GM12875 (cell line): ENCODE measurements around the gene TNS1.

Source experiments
- H3K4me3 ChIP-seq: one replicate; pipeline ENCODE4 v1.5.1; 2011; ENCODE audit warnings: low read depth, low read length, control low read depth
- CTCF ChIP-seq: IDR thresholded peaks from 2 replicates; pipeline ENCODE4 v1.5.1; 2011; ENCODE audit warnings: low read depth, mild to moderate bottlenecking, control low read depth, inconsistent platforms, low read length, moderate library complexity, borderline replicate concordance; ENCODE audit not compliant: insufficient read depth

Gene TNS1

GRCh38 chr2:217947383-217948350 lies 55.1 kb downstream of the TNS1 start:
- TF ChIP-seq CTCF = no peak
- no peak overlapping the region for H3K4me3 ChIP-seq

DNA sequence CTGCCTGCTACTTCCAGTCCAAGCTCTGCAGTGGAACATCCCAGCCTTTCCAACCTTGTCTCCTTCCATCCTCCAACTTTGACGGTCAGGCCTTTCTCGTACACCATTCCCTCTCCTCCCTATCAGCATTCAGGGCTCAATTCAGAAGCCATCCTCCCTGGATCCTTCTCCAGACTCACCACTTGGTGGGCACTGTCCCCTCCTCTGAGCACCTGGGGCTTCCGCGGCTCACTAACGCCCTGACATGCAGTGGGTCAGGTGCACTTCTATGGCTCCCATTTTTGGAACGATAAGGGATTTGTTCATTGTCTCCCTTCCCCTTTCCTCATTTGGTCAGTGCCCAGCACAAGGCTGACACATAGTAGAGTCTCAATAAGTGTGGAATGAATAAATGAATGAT lies 56.7 kb downstream of the TNS1 start:
- no peak overlapping the region for H3K4me3 ChIP-seq
- TF ChIP-seq CTCF = no peak

DNA sequence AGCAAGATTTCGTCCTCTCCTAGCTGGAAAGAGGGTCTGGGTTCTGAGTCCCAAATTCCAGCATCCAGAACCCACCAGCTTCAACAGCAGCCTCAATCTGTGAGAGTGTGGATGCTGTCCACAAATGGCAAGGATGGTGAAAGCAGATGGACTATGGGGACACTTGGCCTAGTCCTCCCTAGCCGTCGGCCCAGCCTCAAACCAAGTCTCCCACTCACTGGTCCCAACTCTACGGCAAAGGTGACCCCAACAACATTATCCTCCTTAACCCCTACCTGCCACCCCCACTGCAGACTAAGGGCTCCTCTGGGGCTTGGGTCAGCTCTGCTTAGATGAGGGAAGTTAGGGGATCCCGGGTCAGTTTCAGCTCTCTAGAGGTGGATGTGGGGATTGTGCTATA lies 57.3 kb downstream of the TNS1 start:
- no peak overlapping the region for H3K4me3 ChIP-seq
- TF ChIP-seq CTCF = no peak

DNA sequence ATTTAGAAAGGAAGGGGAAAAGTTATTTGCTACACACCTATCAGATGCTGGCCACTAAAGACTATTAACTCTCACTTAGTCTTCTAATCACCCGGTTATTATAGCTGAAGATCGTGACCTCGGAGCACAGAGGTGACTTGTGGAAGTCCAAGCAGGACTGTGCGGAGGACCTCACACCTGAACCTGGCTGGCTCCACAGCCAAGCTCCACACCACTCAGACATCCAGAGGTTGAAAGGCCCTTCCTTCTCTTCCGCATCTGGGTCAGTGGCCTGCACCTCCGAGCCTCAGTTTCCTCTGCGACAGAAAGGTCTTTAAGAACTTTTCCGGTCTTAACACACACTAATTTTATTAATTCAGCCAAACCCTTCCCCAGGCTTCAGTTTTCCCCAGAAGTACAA lies 57.9 kb downstream of the TNS1 start:
- TF ChIP-seq CTCF = no peak

DNA sequence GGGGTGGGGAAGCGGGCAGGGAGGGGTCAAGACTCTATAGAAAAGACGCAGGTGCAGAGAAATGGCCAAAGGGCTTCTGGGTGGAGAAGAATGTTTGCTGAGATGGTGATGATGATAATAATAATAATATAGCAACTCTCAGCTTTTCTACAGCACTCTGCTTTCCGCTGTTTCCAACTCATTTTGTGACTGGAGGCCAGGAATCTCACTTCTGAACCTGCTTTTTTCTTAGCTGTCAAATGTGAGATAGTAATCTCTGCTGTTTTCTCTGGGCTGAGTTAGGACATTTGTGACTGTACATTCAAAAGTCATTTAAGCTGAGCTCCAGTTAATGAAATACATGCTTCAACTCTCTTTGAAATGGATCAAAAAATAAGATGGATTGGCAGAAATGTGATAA lies 58.4 kb downstream of the TNS1 start:
- H3K4me3 ChIP-seq = no peak overlapping the region

More for the DNA sequence above, 57.9 kb downstream of the TNS1 start:
- H3K4me3 ChIP-seq = no peak overlapping the region

DNA sequence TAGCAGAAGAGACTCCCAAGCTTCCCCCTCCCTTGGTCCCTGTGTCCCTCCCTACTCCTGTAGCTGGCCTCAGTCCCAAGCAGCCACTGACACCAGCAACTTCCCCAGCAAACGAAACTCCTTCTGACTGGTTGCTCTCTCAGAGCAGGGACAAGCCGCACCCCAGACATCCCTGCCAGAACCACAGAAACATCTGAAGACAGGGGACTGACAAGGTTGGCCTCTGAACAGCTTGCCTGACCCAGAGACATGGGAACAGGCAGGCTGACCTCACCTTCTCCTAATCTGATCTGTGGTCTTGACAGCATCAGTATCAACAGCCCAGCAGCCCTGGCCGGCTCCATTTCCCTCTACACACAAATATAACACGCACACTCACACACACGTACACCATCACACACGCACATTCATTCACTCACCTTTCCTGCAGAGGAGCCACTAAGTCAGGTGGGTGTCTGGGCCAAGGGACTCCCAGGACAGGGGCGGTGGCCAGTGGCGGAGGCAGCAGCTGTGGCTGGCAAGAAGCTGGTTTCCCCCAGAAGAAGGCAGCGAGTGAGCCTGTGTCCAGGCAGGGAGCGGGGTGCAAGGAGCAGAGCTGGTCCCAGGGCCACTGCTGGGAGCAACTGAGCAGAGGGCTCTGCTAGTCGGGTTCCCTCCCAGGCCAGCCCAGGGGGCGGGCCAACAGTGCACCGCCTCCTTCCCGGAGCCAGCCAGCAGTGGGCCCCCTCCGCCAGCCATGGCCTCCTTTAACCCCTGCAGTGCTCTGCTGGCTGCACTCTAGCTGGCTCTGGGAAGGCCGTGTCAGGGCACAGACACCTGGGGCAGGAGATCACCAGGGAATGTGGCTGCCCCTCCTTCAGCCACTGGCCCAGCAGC lies 59.1 kb downstream of the TNS1 start:
- no peak overlapping the region for H3K4me3 ChIP-seq
- no peak for TF ChIP-seq CTCF

More for the DNA sequence above, 58.4 kb downstream of the TNS1 start:
- no peak for TF ChIP-seq CTCF
